Measurements from ENCODE around the gene TMEM115.
"Not testable (repeated sequence)": the region's sequence is repeated elsewhere in the genome, so short reads cannot be mapped to it uniquely, and the experiment has no call there.

The TMEM115 gene

DNA sequence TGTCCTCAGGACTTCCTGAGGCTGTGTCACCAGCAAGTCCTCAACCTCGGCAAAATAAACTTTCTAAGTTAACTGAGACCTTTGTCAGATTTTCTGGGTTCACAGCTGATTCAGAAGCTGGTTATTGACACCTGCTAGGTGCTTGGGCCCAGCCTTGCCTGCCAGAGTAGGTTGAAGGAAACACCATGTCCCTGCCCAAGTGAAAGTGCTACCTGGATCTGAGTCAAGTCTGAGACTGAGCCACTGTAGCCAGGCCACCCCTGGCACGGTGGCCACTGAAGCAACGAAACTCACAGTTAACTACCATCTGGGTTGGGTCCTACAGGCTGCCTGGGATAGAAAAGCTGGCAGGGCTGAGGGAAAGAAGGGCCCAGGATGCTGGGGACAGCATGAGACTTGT lies 45.0 kb downstream of the TMEM115 start:
- DNase-seq = no peak

DNA sequence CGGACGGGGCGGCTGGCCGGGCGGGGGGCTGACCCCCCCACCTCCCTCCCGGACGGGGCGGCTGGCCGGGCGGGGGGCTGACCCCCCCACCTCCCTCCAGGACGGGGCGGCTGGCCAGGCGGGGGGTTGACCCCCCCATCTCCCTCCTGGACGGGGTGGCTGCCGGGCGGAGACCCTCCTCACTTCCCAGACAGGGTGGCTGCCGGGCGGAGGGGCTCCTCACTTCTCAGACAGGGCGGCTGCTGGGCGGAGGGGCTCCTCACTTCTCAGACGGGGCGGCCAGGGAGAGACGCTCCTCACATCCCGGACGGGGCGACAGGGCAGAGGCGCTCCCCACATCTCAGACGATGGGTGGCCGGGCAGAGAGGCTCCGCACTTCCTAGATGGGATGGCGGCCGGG lies 47.3 kb downstream of the TMEM115 start:
- DNase-seq = not testable (repeated sequence)

All from CD4-positive, alpha-beta T cell treated with Interleukin-17A for 4 hours (primary cell).